Heart left ventricle (tissue), 16 donors: ENCODE data around the gene FSHB. TPM values are rescaled to one million over a fixed set of nuclear protein-coding genes. Genes with fewer than 3 reads are reported as not detected.
"Not testable (repeated sequence)": the region's sequence is repeated elsewhere in the genome, so short reads cannot be mapped to it uniquely, and the experiment has no call there.

Experiments used
- ATAC-seq, 4 donors: fragments of 200-7000 bp; cut with Tn5 transposase; one replicate each; pipeline ENCODE4 v1.9.1; 2020 to 2022; ENCODE audit warnings: moderate library complexity in 4 of 4, mild to moderate bottlenecking in 3 of 4, moderate number of reproducible peaks in 1 of 4
- DNase-seq, 5 donors: peaks; one replicate each; pipeline ENCODE4 v3.0.0-alpha.2; 2020
- H3K27ac ChIP-seq, 12 donors: fragments of 200-600 bp; sonication (generic) in 4 of 12; one replicate each; pipeline versions ENCODE4 v1.5.0 to v1.8.0; 2016 to 2022; ENCODE audit warnings: mild to moderate bottlenecking in 2 of 12
- H3K27me3 ChIP-seq, 9 donors: fragments of 200-600 bp; sonication (generic) in 2 of 9; one replicate each; pipeline versions ENCODE4 v1.5.1 to v1.8.0; 2016 to 2022; ENCODE audit warnings: mild to moderate bottlenecking in 3 of 9
- H3K36me3 ChIP-seq, 9 donors: fragments of 200-600 bp; sonication (generic) in 2 of 9; one replicate each; pipeline versions ENCODE4 v1.5.0 to v1.8.0; 2018 to 2022; ENCODE audit warnings: mild to moderate bottlenecking in 2 of 9
- H3K4me1 ChIP-seq, 12 donors: fragments of 200-600 bp; sonication (generic) in 4 of 12; one replicate each; pipeline versions ENCODE4 v1.5.0 to v1.8.0; 2016 to 2022; ENCODE audit warnings: mild to moderate bottlenecking in 3 of 12
- H3K4me3 ChIP-seq, 12 donors: fragments of 200-600 bp; sonication (generic) in 4 of 12; one replicate each; pipeline versions ENCODE4 v1.5.0 to v1.8.0; 2017 to 2022; ENCODE audit warnings: mild to moderate bottlenecking in 9 of 12, moderate library complexity in 4 of 12
- H3K9me3 ChIP-seq, 12 donors: fragments of 200-600 bp; sonication (generic) in 4 of 12; one replicate each; pipeline versions ENCODE4 v1.5.0 to v1.8.0; 2016 to 2022; ENCODE audit warnings: mild to moderate bottlenecking in 1 of 12
- CTCF ChIP-seq, 12 donors: fragments of 200-600 bp; sonication (generic) in 4 of 12; IDR thresholded peaks; one replicate each; pipeline versions ENCODE4 v1.5.0 to v1.8.0; 2018 to 2022; ENCODE audit warnings: antibody characterized with exemption in 12 of 12, mild to moderate bottlenecking in 5 of 12
- POLR2A ChIP-seq, 2 donors: fragments of 450-650 bp; IDR thresholded peaks; one replicate each; pipeline ENCODE4 v1.6.1; 2017; ENCODE audit warnings: antibody characterized with exemption in 2 of 2, mild to moderate bottlenecking in 2 of 2, moderate library complexity in 2 of 2
- WGBS, 4 donors: extraction: QIAGEN DNeasy Blood & Tissue Kit in 2 of 4; methylation state at CpG; one replicate each; pipeline versions ENCODE4 v1.1.5 to v1.1.7; 2013 to 2018; 5-methylcytosine and 5-hydroxymethylcytosine counted together
- intact Hi-C, 10 donors: fragments of 100-400 bp; cut with DNase I; formaldehyde crosslinking; loops; one replicate each; pipeline versions ENCODE4 v1.11.1 to v1.14.2; 2022
- polyA plus RNA-seq, 2 donors: library from polyadenylated mRNA; stranded (reverse); fragments of 200-250 nt; gene quantifications; one replicate each; pipeline ENCODE4 v1.2.3, GENCODE V29; 2013
- total RNA-seq, 9 donors: library from RNA; depleted of rRNA in 2 of 9; stranded (reverse); fragments of >200 nt in 2 of 9; fragmentation: NEBNext Ultra II Directional in 3 of 9; extraction: Animal tissue kit (Norgen Biotek cat#: 25700) in 3 of 9; gene quantifications; one replicate each; pipeline versions ENCODE4 v1.1.0 to v1.2.4, GENCODE V29; 2016 to 2023
- donor health status: ischemic (EF 13 %, LVEDD 7.1; RV severe dilation, severe dysfunction).
- donor health status: healthy with polysubstance abuse.
- donor health status: DM: no; HTN: yes; CAD: no.
- donor health status: DM: no; HTN: no; CAD: no.
- donor health status: ischemic (EF 25% LVEDD 6.9; RV normal size, moderate dysfunction).
- donor health status: ischemic (EF 25% LVEDD 5.7; RV mildly dilated, moderate dysfunction).
- donor health status: healthy.
- donor health status: DM: yes; HTN: yes; CAD: no.
- donor health status: ischemic (EF 35%, LVEDD 5.7; RV mildly dilated, moderate dysfunction).
- donor health status: nonischemic (EF 11% LVEDD 7.7; RV severe dilation, severe dysfunction).
- donor health status: DM: yes; HTN: yes; CAD: no.
- donor health status: PGD.
- donor health status: ischemic (EF 29% LVEDD 5.4; RV normal size, mild dysfunction).
- donor health status: nonischemic (EF 23%, LVEDD 6.1; RV moderate dilation, normal function).

Gene FSHB
- total and polyA plus RNA-seq, 11 donors = not detected

GRCh38 chr11:30197869-30198268, 32.9 kb upstream of the FSHB start:
- ATAC-seq = no peak
- TF ChIP-seq CTCF (IDR thresholded peaks at IDR 0.05) (no peak), POLR2A (IDR thresholded peaks at IDR 0.05) (no peak)
- H3K9me3 ChIP-seq = peaks cover 0 to 9% (median 0%) of the 10 kb centered on the region in 12 donors
- no peak overlapping the region for H3K4me3 ChIP-seq
- intact Hi-C loops = loop anchor here in 5 of 10 donors (2.0 to 10.0 kb wide), 4 partner anchors 66 to 766 kb away; no protein-coding TSS in a partner anchor
- no peaks in the 10 kb centered on the region for H3K4me1 ChIP-seq
- no peak for DNase-seq
- no peak overlapping the region for H3K27ac ChIP-seq
- no peaks in the 10 kb centered on the region for H3K36me3 ChIP-seq
- 81 to 96% (median 87%) methylated on average over 2 of the region's 2 CpGs for WGBS, 4 donors
- H3K27me3 ChIP-seq = no peaks in the 10 kb centered on the region

DNA sequence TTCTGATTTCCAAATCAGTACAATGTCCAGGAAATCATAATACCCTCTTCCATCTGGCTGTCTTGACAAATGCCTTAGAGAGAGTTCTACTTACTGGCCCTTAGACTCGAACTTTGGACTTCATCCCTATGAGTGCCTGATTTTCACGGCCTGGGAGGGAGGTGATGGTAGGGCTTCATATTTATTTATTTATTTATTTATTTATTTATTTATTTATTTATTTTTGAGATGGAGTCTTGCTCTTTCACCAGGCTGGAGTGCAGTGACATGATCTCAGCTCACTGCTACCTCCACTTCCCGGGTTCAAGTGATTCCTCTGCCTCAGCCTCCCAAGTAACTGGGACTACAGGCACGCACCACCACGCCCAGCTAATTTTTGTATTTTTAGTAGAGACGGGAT, 27.8 kb upstream of the FSHB start:
- 88 to 94% (median 92%) methylated on average over 6 of the region's 6 CpGs for WGBS, 4 donors
- H3K27me3 ChIP-seq, H3K9me3 ChIP-seq, H3K27ac ChIP-seq, H3K36me3 ChIP-seq, DNase-seq, H3K4me1 ChIP-seq, intact Hi-C loops, H3K4me3 ChIP-seq, ATAC-seq: not testable (repeated sequence)

DNA sequence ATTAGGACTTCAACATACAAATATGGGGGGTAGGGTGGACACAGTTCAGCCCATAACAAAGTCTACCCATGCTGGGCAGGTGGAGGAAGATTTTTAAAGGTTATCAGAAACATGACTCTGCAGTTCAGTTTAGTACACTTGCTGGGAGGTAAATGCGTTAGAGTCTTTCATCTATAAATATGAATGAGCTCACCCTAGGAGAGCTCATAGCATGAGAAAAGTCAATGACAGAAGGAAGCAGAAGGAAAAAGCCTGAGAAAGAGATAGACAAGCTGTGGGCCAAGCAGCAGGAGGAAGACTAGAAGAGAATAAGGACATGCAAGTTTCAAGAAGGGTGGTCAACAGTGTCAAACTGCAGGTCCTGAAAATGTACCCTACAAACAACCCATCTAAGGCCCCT, 27.0 kb upstream of the FSHB start:
- no peak for TF ChIP-seq CTCF (IDR thresholded peaks at IDR 0.05)
- Histone ChIP-seq H3K4me3 (no peak overlapping the region), H3K27ac (peak overlapping the region in 4 of 12 donors; percentile 28 to 59 (median 44)), H3K4me1 (peaks cover 0 to 10% (median 0%) of the 10 kb centered on the region in 12 donors), H3K27me3 (no peaks in the 10 kb centered on the region), H3K36me3 (no peaks in the 10 kb centered on the region), H3K9me3 (peaks cover 0 to 9% (median 0%) of the 10 kb centered on the region in 12 donors)
- DNase-seq = no peak
- peak; percentile 78 to 95 (median 88) for ATAC-seq
- intact Hi-C loops = no loop called here
- 22 to 56% (median 28%) methylated on average over 1 of the region's 1 CpG for WGBS, 4 donors

- Histone ChIP-seq H3K27me3 (no peaks in the 10 kb centered on the region), H3K4me1 (peaks cover 0 to 10% (median 0%) of the 10 kb centered on the region in 12 donors), H3K36me3 (no peaks in the 10 kb centered on the region), H3K27ac (no peak overlapping the region), H3K4me3 (no peak overlapping the region), H3K9me3 (no peaks in the 10 kb centered on the region)
- TF ChIP-seq POLR2A (IDR thresholded peaks at IDR 0.05) = no peak
- TF ChIP-seq CTCF (IDR thresholded peaks at IDR 0.05) = no peak
- DNase-seq (no peak), ATAC-seq (no peak)
- 70 to 80% (median 77%) methylated on average over 5 of the region's 5 CpGs for WGBS, 4 donors
- intact Hi-C loops = no loop called here
Measured at GRCh38 chr11:30206249-30206996, 24.4 kb upstream of the FSHB start.

GRCh38 chr11:30210357-30210756, 20.5 kb upstream of the FSHB start:
- intact Hi-C loops = no loop called here
- Histone ChIP-seq H3K4me1 (no peaks in the 10 kb centered on the region), H3K36me3 (no peaks in the 10 kb centered on the region), H3K27ac (no peak overlapping the region), H3K4me3 (no peak overlapping the region), H3K27me3 (no peaks in the 10 kb centered on the region), H3K9me3 (no peaks in the 10 kb centered on the region)
- WGBS, 4 donors = 59 to 70% (median 64%) methylated on average over 2 of the region's 2 CpGs
- no peak for ATAC-seq
- DNase-seq = no peak
- no peak for TF ChIP-seq POLR2A (IDR thresholded peaks at IDR 0.05)
- no peak for TF ChIP-seq CTCF (IDR thresholded peaks at IDR 0.05)
